ENCODE data around the gene IGSF9.

Gene IGSF9

DNA sequence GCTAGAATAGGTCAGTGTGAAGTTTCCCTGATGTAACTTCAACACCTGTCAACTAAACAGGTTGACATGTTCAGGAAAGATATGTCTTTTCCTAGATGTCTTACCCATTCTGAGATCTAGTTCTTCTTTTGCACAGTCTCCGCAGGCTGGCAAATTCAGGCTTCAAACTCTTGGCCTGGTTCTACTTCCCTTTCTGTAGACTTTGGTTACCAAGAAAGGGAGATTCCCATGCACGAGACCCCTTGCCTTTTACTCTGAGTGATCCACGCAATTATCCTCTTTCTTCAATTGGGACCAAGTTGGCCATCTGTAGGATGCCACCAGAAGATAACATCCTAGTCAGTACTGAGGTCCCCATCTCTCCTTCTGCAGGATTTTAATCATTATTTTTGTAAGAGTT lies 47.5 kb downstream of the IGSF9 start:
- no peak for DNase-seq (ENCODE audit: low spot score)

GRCh38 chr1:159896546-159896930 lies 48.9 kb downstream of the IGSF9 start:
- DNase-seq (ENCODE audit: low spot score): no peak

DNA sequence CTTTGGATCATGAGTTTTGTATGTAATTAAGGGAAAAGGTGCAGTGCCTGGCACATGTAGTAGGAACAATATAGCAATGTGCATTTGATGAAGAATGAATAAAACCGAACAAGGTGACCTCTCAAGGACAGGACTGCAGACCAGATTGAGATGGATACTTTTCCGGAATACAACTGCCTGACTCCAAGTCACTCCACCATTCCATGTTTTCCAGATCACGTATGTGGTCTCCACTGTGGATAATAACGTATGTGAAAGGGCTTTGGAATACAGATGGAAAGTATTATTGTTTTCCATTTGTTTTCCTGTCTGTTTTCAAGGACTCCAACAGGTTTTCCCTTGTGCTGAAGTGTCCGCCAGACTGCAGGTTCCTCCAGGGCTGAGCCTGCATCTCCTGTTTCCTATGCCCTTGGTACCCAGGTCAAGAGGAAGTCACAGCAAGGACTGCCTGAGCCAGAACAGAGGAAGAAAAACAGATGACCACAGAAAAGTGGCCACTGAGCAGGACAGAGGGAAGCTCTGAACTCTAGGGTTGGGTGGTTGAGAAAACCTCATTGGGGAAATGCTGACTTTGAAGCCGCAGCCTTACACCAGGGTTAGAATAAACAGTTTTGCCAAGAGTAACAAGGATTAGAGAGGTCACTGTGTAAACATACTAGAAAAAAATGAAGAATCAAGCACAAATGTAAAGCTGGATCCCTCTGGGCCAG lies 49.4 kb downstream of the IGSF9 start:
- DNase-seq (ENCODE audit: low spot score): no peak

DNA sequence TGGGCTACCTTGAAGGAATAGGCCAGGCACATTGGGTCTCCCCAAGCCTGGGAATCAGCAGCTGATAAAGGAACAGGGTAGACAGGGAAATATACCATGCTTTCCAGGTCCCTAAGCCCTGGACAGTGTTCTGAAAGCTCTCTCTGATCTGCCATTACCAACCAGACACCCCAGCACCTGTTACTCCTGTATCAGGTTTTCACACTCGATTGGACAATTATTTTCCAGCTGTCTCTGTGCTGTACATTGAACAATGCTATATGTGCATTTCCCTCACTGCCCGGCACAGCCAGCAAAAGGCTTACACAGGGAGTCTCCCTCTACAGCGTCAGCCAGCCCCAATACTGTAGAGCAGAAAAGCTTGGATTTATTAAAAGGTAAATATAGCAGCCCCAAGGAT lies 50.1 kb downstream of the IGSF9 start:
- DNase-seq (ENCODE audit: low spot score): no peak

DNA sequence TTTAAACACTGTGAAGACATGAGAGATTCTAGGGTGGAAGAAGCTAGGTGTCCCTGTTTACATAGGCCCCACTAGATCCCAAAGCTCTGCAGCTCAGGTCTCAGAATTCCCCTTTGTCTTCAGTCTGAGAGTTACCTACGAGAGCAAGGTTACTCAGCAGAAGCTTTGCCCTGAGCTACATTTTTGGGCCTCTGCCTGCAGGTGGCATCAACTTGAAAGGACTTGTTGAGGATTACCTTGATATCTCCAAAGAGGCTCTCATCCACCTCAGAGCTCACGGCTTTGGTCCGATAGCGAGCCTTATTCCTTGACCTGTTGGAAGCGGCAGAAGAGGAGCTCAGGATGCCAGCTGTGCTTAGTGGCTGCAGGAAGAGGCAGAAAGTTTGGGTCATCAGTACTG lies 52.5 kb downstream of the IGSF9 start:
- no peak for DNase-seq (ENCODE audit: low spot score)

DNA sequence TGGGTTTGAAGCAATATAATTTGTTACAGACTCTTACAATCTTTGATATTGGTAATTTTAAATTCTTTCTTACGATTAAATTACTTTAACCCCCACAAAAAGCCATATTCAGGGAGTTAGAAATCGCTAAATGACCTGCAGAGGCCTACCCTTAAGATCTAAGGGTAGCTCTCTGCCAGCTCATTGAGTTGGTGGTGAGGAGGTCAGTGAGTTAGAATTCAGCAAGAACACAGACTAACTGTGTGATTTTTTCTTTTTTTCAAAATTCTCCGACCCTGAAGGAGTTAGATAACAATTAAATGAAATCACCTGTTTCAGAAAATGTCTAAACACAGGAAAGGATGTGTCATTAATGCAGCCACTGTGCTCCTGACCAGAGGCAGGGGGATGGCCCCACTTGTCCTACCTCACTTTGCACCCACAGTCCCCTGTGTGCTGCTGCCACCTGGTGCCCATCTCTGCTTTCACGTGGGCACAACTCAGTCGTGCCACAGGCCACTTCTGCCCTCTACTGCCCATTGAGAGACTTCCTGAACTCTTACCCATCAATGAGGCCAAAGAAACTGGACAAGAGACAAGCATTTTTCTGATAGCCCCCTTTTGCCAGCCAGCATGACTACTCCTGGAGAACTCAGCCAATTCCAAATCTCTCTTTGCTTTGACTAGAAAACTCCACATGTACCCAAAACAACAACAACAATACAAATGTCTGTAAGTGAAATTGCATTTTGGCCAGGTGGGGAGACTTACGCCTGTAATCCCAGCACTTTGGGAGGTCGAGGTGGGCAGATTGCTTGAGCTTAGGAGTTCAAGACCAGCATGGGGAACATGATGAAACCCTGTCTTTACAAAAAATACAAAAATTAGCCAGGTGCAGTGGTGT lies 53.9 kb downstream of the IGSF9 start:
- DNase-seq (ENCODE audit: low spot score): no peak

DNA sequence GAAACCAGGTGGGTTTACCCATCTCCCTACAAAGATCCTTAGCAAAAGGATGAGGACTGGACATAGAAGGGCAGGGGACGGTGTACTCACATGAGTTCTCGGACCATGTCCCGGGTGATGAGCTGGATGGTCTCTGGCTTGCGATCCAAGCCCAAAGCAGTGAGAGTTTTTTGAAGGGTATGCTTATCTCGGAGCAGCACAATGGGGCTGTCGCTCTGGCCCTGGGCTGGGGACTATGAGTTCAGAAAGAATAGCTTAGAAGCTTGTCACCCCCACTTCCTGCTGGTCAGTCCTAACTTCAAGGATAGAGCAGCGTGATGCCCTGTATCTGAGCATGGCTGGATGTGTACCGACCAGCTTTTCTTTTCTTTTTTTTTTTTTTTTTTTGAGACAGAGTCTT lies 55.0 kb downstream of the IGSF9 start:
- no peak for DNase-seq (ENCODE audit: low spot score)

GRCh38 chr1:159889821-159890252 lies 55.6 kb downstream of the IGSF9 start:
- DNase-seq (ENCODE audit: low spot score): no peak

GRCh38 chr1:159889202-159889601 lies 56.2 kb downstream of the IGSF9 start:
- DNase-seq (ENCODE audit: low spot score): no peak

DNA sequence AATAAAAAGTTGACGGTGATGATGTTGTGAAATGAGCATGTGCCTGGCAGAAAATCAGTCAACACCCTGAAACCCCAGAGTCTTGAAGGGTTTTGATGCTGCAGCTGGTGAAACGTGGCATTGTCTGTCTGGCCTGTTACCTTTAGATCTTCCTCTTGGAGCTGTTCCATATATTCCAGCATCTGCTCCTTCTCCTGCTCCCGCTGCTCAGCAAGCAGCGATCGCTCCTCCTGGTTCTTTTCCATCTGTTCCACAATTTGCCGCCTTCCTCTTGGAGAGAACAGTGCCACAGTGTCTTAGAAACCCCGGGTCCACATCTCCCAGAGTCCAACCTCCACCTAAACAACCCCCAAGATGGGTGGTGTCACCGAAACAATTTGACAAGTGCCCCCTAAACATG lies 61.1 kb downstream of the IGSF9 start:
- DNase-seq (ENCODE audit: low spot score): no peak

DNA sequence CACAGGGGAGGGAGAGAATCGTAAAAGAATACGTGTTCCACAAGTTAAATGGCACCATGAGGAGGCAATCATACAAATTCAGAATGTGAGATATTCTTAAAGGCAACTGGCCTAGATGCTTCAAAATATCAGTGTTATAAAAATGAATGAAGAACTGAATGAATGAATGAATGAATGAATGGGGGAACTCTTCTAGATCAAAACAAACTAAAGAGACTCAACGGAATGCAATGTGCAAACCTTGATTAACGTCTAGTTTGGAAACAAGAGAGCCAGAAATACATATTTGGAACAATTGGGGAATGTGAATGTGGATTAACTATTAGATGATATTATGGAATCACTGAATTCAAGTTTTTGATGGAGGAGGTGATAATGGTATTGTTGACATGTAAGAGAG lies 62.3 kb downstream of the IGSF9 start:
- DNase-seq (ENCODE audit: low spot score): no peak

GRCh38 chr1:159882527-159882862 lies 62.9 kb downstream of the IGSF9 start:
- no peak for DNase-seq (ENCODE audit: low spot score)

- DNase-seq (ENCODE audit: low spot score): no peak
These were observed 63.5 kb downstream of the IGSF9 start for GRCh38 chr1:159881622-159882526.

- DNase-seq (ENCODE audit: low spot score): no peak
These were observed 65.0 kb downstream of the IGSF9 start for GRCh38 chr1:159880430-159880829.

- no peak for DNase-seq (ENCODE audit: low spot score)
These were observed 65.4 kb downstream of the IGSF9 start for GRCh38 chr1:159879977-159880376.

- DNase-seq (ENCODE audit: low spot score): no peak
These were observed 66.3 kb downstream of the IGSF9 start for GRCh38 chr1:159879136-159879535.

DNA sequence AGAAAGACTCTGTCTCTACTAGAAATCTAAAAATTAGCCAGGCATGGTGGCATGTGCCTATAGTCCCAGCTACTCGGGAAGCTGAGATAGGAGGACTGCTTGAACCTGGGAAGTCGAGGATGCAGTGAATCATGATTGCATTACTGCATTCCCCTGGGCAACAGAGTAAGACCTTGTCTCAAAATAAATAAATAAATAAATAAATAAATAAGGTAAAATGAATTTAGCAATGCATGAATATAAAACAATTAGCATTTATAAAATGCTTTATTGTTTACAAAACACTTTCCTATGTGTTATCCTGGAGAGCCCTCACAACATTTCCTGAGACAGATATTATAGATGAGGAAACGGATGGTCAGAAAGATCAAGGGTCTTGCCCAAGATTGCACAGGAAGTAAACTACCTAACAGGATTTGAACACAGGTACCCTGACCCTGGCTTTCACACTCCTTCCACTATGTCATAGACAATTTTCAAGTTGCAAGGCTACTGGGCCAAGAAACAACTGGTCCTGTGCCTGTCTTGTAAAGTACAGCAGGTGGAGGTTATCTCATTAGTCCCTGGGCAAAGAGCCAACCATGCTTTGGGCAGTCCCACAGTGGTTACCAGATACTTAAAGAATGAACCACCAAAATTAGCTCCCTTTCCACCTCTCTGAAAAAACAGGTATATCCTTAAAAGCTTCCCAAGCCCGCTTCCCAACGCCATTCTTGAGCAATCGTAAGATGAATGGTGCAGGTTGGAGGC lies 67.5 kb downstream of the IGSF9 start:
- no peak for DNase-seq (ENCODE audit: low spot score)
